CD8-positive, alpha-beta memory T cell (primary cell): ENCODE data around the gene GNAQ. TPM values are rescaled to one million over a fixed set of nuclear protein-coding genes. Genes with fewer than 3 reads are reported as not detected.

Experiments
- polyA plus RNA-seq: library from polyadenylated mRNA; unstranded; fragments of 300-500 nt; fragmentation: Illumina TruSeq; gene quantifications from one replicate; pipeline ENCODE4 v1.2.3, GENCODE V29; 2021
- total RNA-seq, 2 experiments: library from RNA; stranded (reverse); gene quantifications; one replicate each; pipeline ENCODE4 v1.2.3, GENCODE V29; 2021

Gene GNAQ
- total and polyA plus RNA-seq, 3 experiments from 2014 or later = 7.5 to 19.8 (median 17.1) TPM

Other genes with a start within 250 kb of the GNAQ start
- gene CEP78, start 204.3 kb upstream of the GNAQ start, total RNA-seq = 10 to 100 TPM; 37.9 to 44.1 TPM
- gene CEP78, start 204.3 kb upstream of the GNAQ start, polyA plus RNA-seq = 29.4 TPM